Stimulated activated naive CD8-positive, alpha-beta T cell treated with anti-CD3 and anti-CD28 coated beads, Interleukin-15, Interleukin-2, amounts not matched to agents 100 ng/mL and 50 ng/mL, for 24 hours (primary cell): ENCODE data around the gene SETD1A.
"Not testable (repeated sequence)": the region's sequence is repeated elsewhere in the genome, so short reads cannot be mapped to it uniquely, and the experiment has no call there.

Experiments used
- H3K27ac Mint-ChIP-seq: one replicate; pipeline ENCODE4 v1.8.0; 2021; ENCODE audit warnings: mild to moderate bottlenecking, mixed read lengths
- H3K27me3 Mint-ChIP-seq: one replicate; pipeline ENCODE4 v1.8.0; 2021; ENCODE audit warnings: mixed read lengths
- H3K36me3 Mint-ChIP-seq: one replicate; pipeline ENCODE4 v1.8.0; 2021; ENCODE audit warnings: low read depth, mixed read lengths
- H3K4me1 Mint-ChIP-seq: one replicate; pipeline ENCODE4 v1.8.0; 2021; ENCODE audit warnings: low read depth, mixed read lengths
- H3K4me3 Mint-ChIP-seq: one replicate; pipeline ENCODE4 v1.8.0; 2021; ENCODE audit warnings: mild to moderate bottlenecking, mixed read lengths
- H3K9me3 Mint-ChIP-seq: one replicate; pipeline ENCODE4 v1.8.0; 2021; ENCODE audit warnings: mixed read lengths

SETD1A gene

GRCh38 chr16:30925632-30925987 lies 31.9 kb upstream of the SETD1A start:
- H3K9me3 Mint-ChIP-seq = no peaks in the 10 kb centered on the region
- no peak overlapping the region for H3K4me3 Mint-ChIP-seq
- peaks cover 10% of the 10 kb centered on the region for H3K4me1 Mint-ChIP-seq
- peaks cover 5% of the 10 kb centered on the region for H3K36me3 Mint-ChIP-seq
- H3K27me3 Mint-ChIP-seq = no peaks in the 10 kb centered on the region
- no peak overlapping the region for H3K27ac Mint-ChIP-seq

DNA sequence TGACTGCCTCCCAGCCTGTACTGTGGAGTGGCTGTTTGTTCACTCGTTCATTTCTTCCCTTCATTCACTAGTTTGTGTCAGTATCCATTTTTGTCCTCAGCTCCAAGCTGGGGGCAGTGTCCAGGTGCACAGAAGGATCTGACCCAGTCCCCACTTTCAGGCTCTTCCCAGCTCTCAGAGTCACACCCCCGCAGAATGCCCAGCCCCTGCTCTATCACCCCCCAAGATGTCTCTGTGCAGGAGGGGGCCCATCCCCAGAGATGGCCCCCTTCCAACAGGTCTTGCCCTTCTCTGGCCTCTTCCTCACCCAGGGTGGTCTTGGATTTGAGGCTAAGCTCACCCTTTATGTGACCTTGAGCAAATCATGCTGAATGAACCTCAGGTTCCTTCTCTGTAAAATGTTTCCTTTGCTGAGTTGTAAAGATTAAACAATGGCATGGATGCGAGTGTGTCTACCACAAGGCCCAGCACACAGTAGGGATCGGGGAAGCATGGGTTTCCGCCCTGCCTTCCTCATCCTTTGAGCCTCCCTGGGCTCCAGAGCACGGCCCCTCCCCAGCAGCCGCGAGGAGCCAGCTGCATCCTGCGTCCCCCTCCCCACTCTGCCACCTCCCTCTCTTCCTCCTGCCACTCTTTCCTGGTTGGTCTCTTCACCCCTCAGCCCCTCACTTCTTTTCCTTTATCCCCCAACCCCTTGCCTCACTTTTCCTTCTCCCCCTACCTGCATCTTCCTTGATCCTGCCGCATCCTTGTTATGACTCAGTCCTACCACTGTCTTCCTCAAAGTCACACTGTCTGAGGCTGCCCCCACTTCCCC lies 31.4 kb upstream of the SETD1A start:
- H3K4me1 Mint-ChIP-seq = peaks cover 10% of the 10 kb centered on the region
- no peaks in the 10 kb centered on the region for H3K9me3 Mint-ChIP-seq
- H3K4me3 Mint-ChIP-seq = no peak overlapping the region
- H3K36me3 Mint-ChIP-seq = peaks cover 10% of the 10 kb centered on the region
- H3K27me3 Mint-ChIP-seq = no peaks in the 10 kb centered on the region
- H3K27ac Mint-ChIP-seq = no peak overlapping the region

DNA sequence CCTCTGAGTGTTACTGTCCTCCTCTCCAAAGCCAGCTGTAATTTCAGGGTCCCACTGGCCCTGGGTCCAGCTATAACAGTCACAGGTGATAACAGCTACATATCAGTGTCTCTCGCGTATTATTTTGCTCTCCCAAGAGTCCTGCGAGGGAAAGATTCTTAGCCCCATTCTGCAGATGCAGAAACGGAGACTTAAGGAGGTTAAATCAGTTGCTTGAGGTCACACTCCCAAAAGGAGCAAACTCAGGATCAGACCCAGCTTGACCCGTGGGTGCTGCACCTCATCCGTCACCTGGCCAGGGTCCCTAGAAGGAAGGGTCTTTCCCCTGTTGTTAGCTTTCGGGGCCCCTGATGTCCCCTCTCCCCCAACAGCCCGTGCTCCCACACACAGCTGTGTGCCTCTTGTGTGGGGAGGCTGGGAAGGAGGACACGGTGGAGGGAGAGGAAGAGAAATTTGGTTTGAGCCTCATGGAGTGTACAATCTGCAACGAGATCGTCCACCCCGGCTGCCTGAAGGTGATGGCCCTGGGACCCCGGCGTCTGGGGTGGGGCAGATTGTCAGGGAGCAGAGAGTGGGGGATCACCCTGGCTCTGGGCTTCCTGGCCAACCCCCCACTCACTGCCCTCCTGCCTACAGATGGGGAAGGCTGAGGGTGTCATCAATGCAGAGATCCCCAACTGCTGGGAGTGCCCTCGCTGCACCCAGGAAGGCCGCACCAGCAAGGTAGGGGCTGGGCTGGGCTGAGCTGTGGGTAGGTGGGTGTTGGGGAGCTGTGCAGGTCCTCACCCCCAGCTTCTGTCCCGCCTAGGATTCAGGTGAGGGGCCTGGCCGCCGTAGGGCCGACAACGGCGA lies 30.4 kb upstream of the SETD1A start:
- Mint-ChIP-seq H3K36me3 (peaks cover 14% of the 10 kb centered on the region), H3K9me3 (no peaks in the 10 kb centered on the region), H3K4me3 (no peak overlapping the region), H3K27me3 (no peaks in the 10 kb centered on the region), H3K27ac (no peak overlapping the region), H3K4me1 (peaks cover 5% of the 10 kb centered on the region)

DNA sequence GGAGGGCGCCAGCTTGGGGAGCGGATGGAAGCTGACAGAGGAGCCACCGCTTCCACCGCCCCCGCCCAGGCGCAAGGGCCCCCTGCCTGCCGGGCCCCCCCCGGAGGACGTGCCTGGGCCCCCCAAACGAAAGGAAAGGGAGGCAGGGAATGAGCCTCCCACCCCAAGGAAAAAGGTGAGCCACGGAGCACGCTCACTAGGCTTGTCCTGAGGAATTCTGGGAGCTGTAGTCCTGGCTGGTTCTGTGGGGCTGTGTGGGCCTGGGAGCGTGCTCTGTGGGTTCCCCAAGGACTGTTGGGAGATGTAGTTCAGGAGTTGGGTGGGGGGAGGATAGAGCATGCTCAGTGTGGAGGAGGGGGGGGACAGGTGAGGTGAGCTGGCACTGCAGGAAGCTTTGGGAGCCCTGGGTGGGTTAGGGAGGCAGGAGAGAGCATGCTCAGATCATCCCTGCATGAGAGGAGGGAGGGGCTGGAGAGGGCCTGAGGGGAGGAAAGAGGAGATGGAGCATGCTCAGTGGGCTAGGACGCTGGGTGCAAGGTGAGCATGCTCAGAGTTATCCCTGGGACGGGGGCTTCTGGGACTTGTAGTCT lies 29.7 kb upstream of the SETD1A start:
- H3K9me3 Mint-ChIP-seq = no peaks in the 10 kb centered on the region

GRCh38 chr16:30928390-30928789 lies 29.2 kb upstream of the SETD1A start:
- H3K27me3 Mint-ChIP-seq = no peaks in the 10 kb centered on the region
- no peak overlapping the region for H3K4me3 Mint-ChIP-seq
- no peak overlapping the region for H3K27ac Mint-ChIP-seq
- H3K4me1 Mint-ChIP-seq = peaks cover 5% of the 10 kb centered on the region
- peaks cover 19% of the 10 kb centered on the region for H3K36me3 Mint-ChIP-seq
- no peaks in the 10 kb centered on the region for H3K9me3 Mint-ChIP-seq

More for the DNA sequence above, 29.7 kb upstream of the SETD1A start:
- H3K27ac Mint-ChIP-seq = no peak overlapping the region
- peaks cover 19% of the 10 kb centered on the region for H3K36me3 Mint-ChIP-seq
- H3K4me3 Mint-ChIP-seq = no peak overlapping the region
- H3K27me3 Mint-ChIP-seq = no peaks in the 10 kb centered on the region
- H3K4me1 Mint-ChIP-seq = peaks cover 5% of the 10 kb centered on the region

GRCh38 chr16:30929167-30929566 lies 28.4 kb upstream of the SETD1A start:
- Mint-ChIP-seq H3K4me1 (peaks cover 5% of the 10 kb centered on the region), H3K4me3 (no peak overlapping the region), H3K9me3 (no peaks in the 10 kb centered on the region), H3K27ac (no peak overlapping the region), H3K36me3 (peaks cover 19% of the 10 kb centered on the region), H3K27me3 (no peaks in the 10 kb centered on the region)

GRCh38 chr16:30930160-30930571 lies 27.4 kb upstream of the SETD1A start:
- H3K27me3 Mint-ChIP-seq = no peaks in the 10 kb centered on the region
- no peak overlapping the region for H3K27ac Mint-ChIP-seq
- peaks cover 4% of the 10 kb centered on the region for H3K4me1 Mint-ChIP-seq
- no peaks in the 10 kb centered on the region for H3K9me3 Mint-ChIP-seq
- no peak overlapping the region for H3K4me3 Mint-ChIP-seq
- peaks cover 22% of the 10 kb centered on the region for H3K36me3 Mint-ChIP-seq

DNA sequence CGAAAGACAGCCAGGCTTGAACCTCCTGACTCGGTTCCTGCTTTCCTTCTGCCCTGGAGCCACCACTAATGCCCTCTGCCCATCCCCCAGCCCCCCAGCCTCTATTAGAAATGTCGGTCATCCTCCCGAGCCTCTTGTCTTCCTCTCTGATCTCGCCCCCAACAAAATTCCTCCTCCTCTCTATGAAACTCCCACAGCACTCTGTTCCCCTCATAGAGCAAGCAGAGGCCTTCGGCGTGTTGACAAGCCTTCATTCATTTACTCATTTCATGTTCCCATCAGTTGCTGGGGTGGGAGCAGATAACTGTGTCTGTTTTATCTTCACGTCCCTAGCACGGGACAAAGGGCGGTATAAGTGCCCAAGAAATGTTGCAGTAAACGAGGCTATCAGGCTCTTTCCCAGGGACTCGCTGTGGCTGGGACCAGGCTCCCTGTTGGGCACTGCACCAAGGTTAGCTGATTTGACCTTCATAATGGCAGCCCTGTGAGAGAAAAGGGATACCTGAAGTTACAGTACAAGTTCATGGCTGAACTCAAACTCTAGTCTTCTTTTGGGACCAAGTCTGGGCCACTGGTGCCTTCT lies 26.4 kb upstream of the SETD1A start:
- Mint-ChIP-seq H3K4me1 (peaks cover 3% of the 10 kb centered on the region), H3K36me3 (peaks cover 25% of the 10 kb centered on the region), H3K27ac (no peak overlapping the region), H3K4me3 (no peak overlapping the region), H3K9me3 (no peaks in the 10 kb centered on the region), H3K27me3 (no peaks in the 10 kb centered on the region)

- peaks cover 7% of the 10 kb centered on the region for H3K4me1 Mint-ChIP-seq
- H3K9me3 Mint-ChIP-seq = no peaks in the 10 kb centered on the region
- no peak overlapping the region for H3K4me3 Mint-ChIP-seq
- no peak overlapping the region for H3K27ac Mint-ChIP-seq
- no peaks in the 10 kb centered on the region for H3K27me3 Mint-ChIP-seq
- peaks cover 25% of the 10 kb centered on the region for H3K36me3 Mint-ChIP-seq
Measured at GRCh38 chr16:30934827-30935557, 22.6 kb upstream of the SETD1A start.

GRCh38 chr16:30937692-30938091 lies 19.9 kb upstream of the SETD1A start:
- Mint-ChIP-seq H3K36me3 (peaks cover 16% of the 10 kb centered on the region), H3K4me3 (no peak overlapping the region), H3K9me3 (no peaks in the 10 kb centered on the region), H3K4me1 (peaks cover 16% of the 10 kb centered on the region), H3K27ac (peak overlapping the region; percentile 7), H3K27me3 (no peaks in the 10 kb centered on the region)

DNA sequence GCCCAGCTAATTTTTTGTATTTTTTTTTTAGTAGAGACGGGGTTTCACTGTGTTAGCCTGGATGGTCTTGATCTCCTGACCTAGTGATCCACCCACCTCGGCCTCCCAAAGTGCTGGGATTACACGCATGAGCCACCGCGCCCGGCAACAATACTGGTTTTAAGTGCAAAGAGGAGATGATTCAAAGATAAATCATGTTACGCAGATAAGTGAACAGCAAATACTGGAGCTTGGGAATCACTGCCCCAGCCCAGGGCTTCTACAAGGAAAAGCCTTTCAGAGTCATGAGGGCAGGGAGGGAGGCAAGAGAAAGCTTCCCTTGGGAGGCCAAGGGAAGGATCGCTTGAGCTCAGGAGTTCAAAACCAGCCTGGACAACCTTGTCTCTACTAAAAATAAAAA lies 18.0 kb upstream of the SETD1A start:
- Mint-ChIP-seq H3K36me3 (peaks cover 28% of the 10 kb centered on the region), H3K4me1 (peaks cover 17% of the 10 kb centered on the region)
- H3K4me3 Mint-ChIP-seq, H3K9me3 Mint-ChIP-seq, H3K27me3 Mint-ChIP-seq, H3K27ac Mint-ChIP-seq: not testable (repeated sequence)

GRCh38 chr16:30941600-30942425 lies 15.7 kb upstream of the SETD1A start:
- Mint-ChIP-seq H3K9me3 (no peaks in the 10 kb centered on the region), H3K27ac (no peak overlapping the region), H3K36me3 (peaks cover 25% of the 10 kb centered on the region), H3K4me1 (peaks cover 15% of the 10 kb centered on the region), H3K4me3 (no peak overlapping the region), H3K27me3 (no peaks in the 10 kb centered on the region)

DNA sequence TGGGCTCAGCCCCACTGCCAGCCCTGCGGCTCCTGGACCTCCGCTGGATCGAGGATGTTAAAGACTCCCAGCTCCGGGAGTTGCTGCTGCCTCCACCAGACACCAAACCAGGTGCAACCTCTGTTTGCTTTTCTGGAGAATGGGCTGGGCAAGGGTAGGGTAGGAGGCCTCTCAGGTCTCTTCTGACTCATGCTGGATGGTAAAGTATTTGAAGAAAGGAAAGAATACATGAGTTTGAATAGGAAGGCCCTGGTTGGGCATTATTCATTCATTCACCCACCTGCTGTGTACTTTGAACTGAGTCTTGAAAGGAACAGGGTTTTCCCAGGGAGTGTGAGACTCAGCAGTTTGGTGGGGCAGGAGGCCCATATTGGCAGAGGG lies 15.1 kb upstream of the SETD1A start:
- Mint-ChIP-seq H3K4me3 (no peak overlapping the region), H3K27me3 (no peaks in the 10 kb centered on the region), H3K27ac (no peak overlapping the region), H3K9me3 (no peaks in the 10 kb centered on the region), H3K4me1 (peaks cover 15% of the 10 kb centered on the region), H3K36me3 (peaks cover 25% of the 10 kb centered on the region)

- Mint-ChIP-seq H3K36me3 (peaks cover 19% of the 10 kb centered on the region), H3K4me1 (peaks cover 15% of the 10 kb centered on the region), H3K27ac (peak overlapping the region; percentile 49), H3K27me3 (no peaks in the 10 kb centered on the region), H3K9me3 (no peaks in the 10 kb centered on the region), H3K4me3 (no peak overlapping the region)
Measured at GRCh38 chr16:30944352-30944751, 13.2 kb upstream of the SETD1A start.
